GM12878 (cell line): ENCODE results near the gene AANAT. TPM values are rescaled to one million over a fixed set of nuclear protein-coding genes. Genes with fewer than 3 reads are reported as not detected.

Source experiments
- ATAC-seq: fragments of 200-7000 bp; cut with Tn5 transposase; 3 replicates; pipeline ENCODE4 v1.9.1; 2020; ENCODE audit warnings: mild to moderate bottlenecking, moderate library complexity
- BruUV-seq: library from RNA; stranded (reverse); fragments of 400-500 nt; replicated peaks from 2 replicates; lab custom pipeline; 2021; lab: Mats Ljungman, UMichigan
- CTCF ChIA-PET: fragments of 300-600 bp; sonication (Branson Sonifier 250); formaldehyde crosslinking; extraction: SDS; loops from one replicate; lab custom pipeline; 2021; ENCODE audit warnings: inconsistent platforms; lab: Yijun Ruan, JAX
- POLR2A ChIA-PET: fragments of 350-600 bp; formaldehyde crosslinking; extraction: SDS; loops from one replicate; lab custom pipeline; 2021; ENCODE audit warnings: inconsistent platforms; lab: Charles Lee
- RAD21 ChIA-PET: fragments of 300-600 bp; sonication (Branson Sonifier 250); formaldehyde crosslinking; loops from one replicate; lab custom pipeline; 2023; ENCODE audit warnings: antibody characterized with exemption; ENCODE audit not compliant: unreplicated experiment; lab: Charles Lee
- SMC1A ChIA-PET: fragments of 300-600 bp; sonication (Branson Sonifier 250); formaldehyde crosslinking; loops from one replicate; lab custom pipeline; 2023; ENCODE audit not compliant: unreplicated experiment, uncharacterized antibody; lab: Charles Lee
- DNase-seq: peaks from one replicate; pipeline ENCODE4 v3.0.0-alpha.2; 2011; ENCODE audit warnings: low read depth, low spot score
- FAIRE-seq: peaks from 3 replicates; lab custom pipeline; 2011; peaks lifted over from hg19 to GRCh38; lab: Jason Lieb, UNC
- H2AFZ ChIP-seq: 2 replicates; pipeline ENCODE4 v1.6.0; 2011; ENCODE audit warnings: low read depth, low read length, control low read depth; ENCODE audit not compliant: control insufficient read depth
- H3K27ac ChIP-seq: 2 replicates; pipeline ENCODE4 v1.5.1; 2011; ENCODE audit warnings: control low read depth; ENCODE audit not compliant: control insufficient read depth, insufficient read depth
- H3K27me3 ChIP-seq, 2 experiments: replicated peaks in 1 of 2; 2 replicates each; pipeline versions ENCODE4 v1.6.0 to v1.6.1; 2011; ENCODE audit warnings: low read length in 1 of 2; ENCODE audit not compliant: control insufficient read depth in 2 of 2, insufficient read depth in 2 of 2
- H3K36me3 ChIP-seq, 2 experiments: 2 replicates each; pipeline ENCODE4 v1.5.1; 2011; ENCODE audit warnings: low read length in 1 of 2; ENCODE audit not compliant: control insufficient read depth in 2 of 2, insufficient read depth in 2 of 2
- H3K4me1 ChIP-seq: 2 replicates; pipeline ENCODE4 v1.6.1; 2011; ENCODE audit warnings: mild to moderate bottlenecking, low read length, moderate library complexity, mixed read lengths; ENCODE audit not compliant: control insufficient read depth, insufficient read depth
- H3K4me2 ChIP-seq: 2 replicates; pipeline ENCODE4 v1.6.0; 2011; ENCODE audit warnings: control low read depth; ENCODE audit not compliant: control insufficient read depth, insufficient read depth
- H3K4me3 ChIP-seq: fragments of 200-600 bp; sonication (generic); 2 replicates; pipeline ENCODE4 v1.5.1; 2016
- H3K79me2 ChIP-seq: 2 replicates; pipeline ENCODE4 v1.6.0; 2011; ENCODE audit warnings: low read length; ENCODE audit not compliant: control insufficient read depth, insufficient read depth
- H3K9ac ChIP-seq: 2 replicates; pipeline ENCODE4 v1.8.0; 2011; ENCODE audit warnings: low read length, control low read depth, mixed read lengths; ENCODE audit not compliant: control insufficient read depth, insufficient read depth
- H3K9me3 ChIP-seq: replicated peaks from 3 replicates; pipeline ENCODE4 v1.5.1; 2011; ENCODE audit warnings: mild to moderate bottlenecking, low read length; ENCODE audit not compliant: control insufficient read depth, insufficient read depth
- H4K20me1 ChIP-seq: 2 replicates; pipeline ENCODE4 v1.6.0; 2011; ENCODE audit not compliant: control insufficient read depth, insufficient read depth
- EP300 ChIP-seq, 2 experiments: fragments of 150-350 bp in 1 of 2; IDR thresholded peaks; 2 replicates each; pipeline ENCODE4 v1.6.1; 2011 to 2012; ENCODE audit warnings: low read depth in 2 of 2, low read length in 2 of 2, borderline replicate concordance in 1 of 2, improper control_type of control experiment in 1 of 2, inconsistent platforms in 1 of 2; ENCODE audit not compliant: control insufficient read depth in 1 of 2
- HDAC2 ChIP-seq: fragments of 200-600 bp; sonication (generic); IDR thresholded peaks from 2 replicates; pipeline ENCODE4 v1.6.1; 2017
- MEF2B ChIP-seq: fragments of 450-650 bp; IDR thresholded peaks from 2 replicates; pipeline ENCODE4 v1.6.1; 2018; ENCODE audit warnings: mild to moderate bottlenecking, moderate library complexity; ENCODE audit not compliant: partially characterized antibody, poor library complexity, severe bottlenecking
- MYB ChIP-seq: fragments of 150-350 bp; IDR thresholded peaks from 2 replicates; pipeline ENCODE4 v1.6.1; 2014; ENCODE audit warnings: mild to moderate bottlenecking, low read depth, low read length, borderline replicate concordance
- PML ChIP-seq: IDR thresholded peaks from 2 replicates; pipeline ENCODE4 v1.6.1; 2012; ENCODE audit warnings: low read length, inconsistent platforms
- RAD21 ChIP-seq: IDR thresholded peaks from 2 replicates; pipeline ENCODE4 v1.6.1; 2011; ENCODE audit warnings: mild to moderate bottlenecking, low read depth, low read length, moderate library complexity; ENCODE audit not compliant: insufficient read depth
- STAT3 ChIP-seq: IDR thresholded peaks from 2 replicates; pipeline ENCODE4 v1.6.1; 2011; ENCODE audit warnings: low read depth, low read length, improper control_type of control experiment
- TARDBP ChIP-seq: IDR thresholded peaks from 2 replicates; pipeline ENCODE4 v1.6.1; 2016; ENCODE audit warnings: borderline replicate concordance
- TCF7 ChIP-seq: IDR thresholded peaks from 2 replicates; pipeline ENCODE4 v1.6.1; 2014; ENCODE audit warnings: antibody characterized with exemption, borderline replicate concordance
- WGBS: methylation state at CpG from one replicate; pipeline ENCODE4 v1.1.6; 2016; ENCODE audit warnings: low lambda C conversion rate; ENCODE audit not compliant: insufficient replicate concordance, insufficient coverage; ENCODE audit errors: missing lambda C conversion rate; 5-methylcytosine and 5-hydroxymethylcytosine counted together
- in situ Hi-C: fragments of 300-500 bp; cut with MboI; formaldehyde crosslinking; loops from 9 replicates; pipeline ENCODE4 v1.14.3; 2018; ENCODE audit warnings: mixed read lengths
- intact Hi-C: fragments of 100-400 bp; cut with micrococcal nuclease; formaldehyde crosslinking; loops from one replicate; pipeline ENCODE4 v1.14.2; 2022; ENCODE audit not compliant: unreplicated experiment
- polyA plus RNA-seq, 11 experiments: library from polyadenylated mRNA; depleted of rRNA in 4 of 11; unstranded in 6 of 11; stranded (reverse) in 5 of 11; fragments of >200 nt; fragmentation: Nextera tagmentation in 4 of 11; fragmentation: Illumina TruSeq in 1 of 11; extraction: Ambion mirVana in 4 of 11; extraction: Trizol in 1 of 11; gene quantifications; 1 replicate in 1 of 11; 2 replicates in 10 of 11; pipeline versions ENCODE4 v1.2.1 to v1.2.3, GENCODE V29; 2011 to 2016; ENCODE audit warnings: inconsistent platforms in 2 of 11, missing spikeins in 2 of 11, low read depth in 1 of 11
- total RNA-seq, 4 experiments: library from RNA; depleted of rRNA in 3 of 4; stranded (reverse); fragments of >200 nt in 3 of 4; fragmentation: Illumina TruSeq in 1 of 4; extraction: Trizol in 1 of 4; gene quantifications; 2 replicates each; pipeline versions ENCODE4 v1.2.1 to v1.2.3, GENCODE V29; 2013 to 2021
- TF ChIP-seq, protein P1 (sequence below), 3 experiments: IDR thresholded peaks in 2 of 3; conservative IDR thresholded peaks in 1 of 3; 2 replicates each; pipeline ENCODE4 v1.5.1; 2011; ENCODE audit warnings: low read depth in 3 of 3, low read length in 3 of 3, mild to moderate bottlenecking in 3 of 3, control low read depth in 2 of 3, moderate library complexity in 2 of 3, inconsistent platforms in 1 of 3, mixed read lengths in 1 of 3; ENCODE audit not compliant: control insufficient read depth in 2 of 3, insufficient read depth in 1 of 3; ENCODE audit errors: extremely low read depth in 1 of 3
- TF ChIP-seq, protein P2 (sequence below): IDR thresholded peaks from 2 replicates; pipeline ENCODE4 v1.6.1; 2012; ENCODE audit warnings: mild to moderate bottlenecking, low read depth, low read length
- TF ChIP-seq, protein P3 (sequence below): fragments of 450-650 bp; IDR thresholded peaks from 2 replicates; pipeline ENCODE4 v1.6.1; 2016; ENCODE audit warnings: mild to moderate bottlenecking
- TF ChIP-seq, protein P4 (sequence below): fragments of 450-650 bp; IDR thresholded peaks from 2 replicates; pipeline ENCODE4 v1.6.1; 2017; ENCODE audit warnings: mild to moderate bottlenecking, moderate library complexity

Gene AANAT
- total and polyA plus RNA-seq, 10 of the 15 experiments (the other 5 are each of a cell fraction or from before 2014, with no cell fraction given): 0.23 TPM; not detected in 9

DNA sequence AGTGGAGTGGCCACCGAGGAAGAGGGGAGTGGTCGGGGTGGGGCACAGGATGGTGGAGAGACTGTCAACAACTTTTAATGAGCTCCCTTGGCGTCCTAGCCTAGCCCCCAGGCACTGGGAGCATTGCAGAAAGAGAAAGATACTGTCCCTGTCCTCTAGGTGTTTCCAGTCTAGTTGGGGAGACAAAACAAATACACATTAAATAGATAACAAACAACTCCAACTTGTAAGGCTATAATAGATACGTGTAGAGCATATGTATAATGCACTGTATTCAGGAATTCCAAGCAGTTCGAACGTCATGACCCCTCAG lies 14.0 kb upstream of the AANAT start:
- TF ChIP-seq TARDBP (no peak), PML (no peak), MYB (no peak), MEF2B (peak; percentile 2), STAT3 (no peak), HDAC2 (0 out of 2 replicates have a peak, but pooled peaks have one; percentile 8), TCF7 (no peak), EP300 (IDR thresholded peaks at IDR 0.05; ENCODE audit: borderline replicate concordance in 1 of 2, control insufficient read depth in 1 of 2, low read depth in 2 of 2, low read length in 2 of 2) (no peak), RAD21 (no peak)
- TF ChIP-seq, protein P1, sequence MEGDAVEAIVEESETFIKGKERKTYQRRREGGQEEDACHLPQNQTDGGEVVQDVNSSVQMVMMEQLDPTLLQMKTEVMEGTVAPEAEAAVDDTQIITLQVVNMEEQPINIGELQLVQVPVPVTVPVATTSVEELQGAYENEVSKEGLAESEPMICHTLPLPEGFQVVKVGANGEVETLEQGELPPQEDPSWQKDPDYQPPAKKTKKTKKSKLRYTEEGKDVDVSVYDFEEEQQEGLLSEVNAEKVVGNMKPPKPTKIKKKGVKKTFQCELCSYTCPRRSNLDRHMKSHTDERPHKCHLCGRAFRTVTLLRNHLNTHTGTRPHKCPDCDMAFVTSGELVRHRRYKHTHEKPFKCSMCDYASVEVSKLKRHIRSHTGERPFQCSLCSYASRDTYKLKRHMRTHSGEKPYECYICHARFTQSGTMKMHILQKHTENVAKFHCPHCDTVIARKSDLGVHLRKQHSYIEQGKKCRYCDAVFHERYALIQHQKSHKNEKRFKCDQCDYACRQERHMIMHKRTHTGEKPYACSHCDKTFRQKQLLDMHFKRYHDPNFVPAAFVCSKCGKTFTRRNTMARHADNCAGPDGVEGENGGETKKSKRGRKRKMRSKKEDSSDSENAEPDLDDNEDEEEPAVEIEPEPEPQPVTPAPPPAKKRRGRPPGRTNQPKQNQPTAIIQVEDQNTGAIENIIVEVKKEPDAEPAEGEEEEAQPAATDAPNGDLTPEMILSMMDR (IDR thresholded peaks at IDR 0.05 in 2 of 3, conservative IDR thresholded peaks at IDR 0.05 in 1 of 3; ENCODE audit: control insufficient read depth in 2 of 3, extremely low read depth in 1 of 3, insufficient read depth in 1 of 3, low read depth in 3 of 3, low read length in 3 of 3): no peak
- TF ChIP-seq, protein P2, sequence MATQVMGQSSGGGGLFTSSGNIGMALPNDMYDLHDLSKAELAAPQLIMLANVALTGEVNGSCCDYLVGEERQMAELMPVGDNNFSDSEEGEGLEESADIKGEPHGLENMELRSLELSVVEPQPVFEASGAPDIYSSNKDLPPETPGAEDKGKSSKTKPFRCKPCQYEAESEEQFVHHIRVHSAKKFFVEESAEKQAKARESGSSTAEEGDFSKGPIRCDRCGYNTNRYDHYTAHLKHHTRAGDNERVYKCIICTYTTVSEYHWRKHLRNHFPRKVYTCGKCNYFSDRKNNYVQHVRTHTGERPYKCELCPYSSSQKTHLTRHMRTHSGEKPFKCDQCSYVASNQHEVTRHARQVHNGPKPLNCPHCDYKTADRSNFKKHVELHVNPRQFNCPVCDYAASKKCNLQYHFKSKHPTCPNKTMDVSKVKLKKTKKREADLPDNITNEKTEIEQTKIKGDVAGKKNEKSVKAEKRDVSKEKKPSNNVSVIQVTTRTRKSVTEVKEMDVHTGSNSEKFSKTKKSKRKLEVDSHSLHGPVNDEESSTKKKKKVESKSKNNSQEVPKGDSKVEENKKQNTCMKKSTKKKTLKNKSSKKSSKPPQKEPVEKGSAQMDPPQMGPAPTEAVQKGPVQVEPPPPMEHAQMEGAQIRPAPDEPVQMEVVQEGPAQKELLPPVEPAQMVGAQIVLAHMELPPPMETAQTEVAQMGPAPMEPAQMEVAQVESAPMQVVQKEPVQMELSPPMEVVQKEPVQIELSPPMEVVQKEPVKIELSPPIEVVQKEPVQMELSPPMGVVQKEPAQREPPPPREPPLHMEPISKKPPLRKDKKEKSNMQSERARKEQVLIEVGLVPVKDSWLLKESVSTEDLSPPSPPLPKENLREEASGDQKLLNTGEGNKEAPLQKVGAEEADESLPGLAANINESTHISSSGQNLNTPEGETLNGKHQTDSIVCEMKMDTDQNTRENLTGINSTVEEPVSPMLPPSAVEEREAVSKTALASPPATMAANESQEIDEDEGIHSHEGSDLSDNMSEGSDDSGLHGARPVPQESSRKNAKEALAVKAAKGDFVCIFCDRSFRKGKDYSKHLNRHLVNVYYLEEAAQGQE: no peak
- TF ChIP-seq, protein P3, sequence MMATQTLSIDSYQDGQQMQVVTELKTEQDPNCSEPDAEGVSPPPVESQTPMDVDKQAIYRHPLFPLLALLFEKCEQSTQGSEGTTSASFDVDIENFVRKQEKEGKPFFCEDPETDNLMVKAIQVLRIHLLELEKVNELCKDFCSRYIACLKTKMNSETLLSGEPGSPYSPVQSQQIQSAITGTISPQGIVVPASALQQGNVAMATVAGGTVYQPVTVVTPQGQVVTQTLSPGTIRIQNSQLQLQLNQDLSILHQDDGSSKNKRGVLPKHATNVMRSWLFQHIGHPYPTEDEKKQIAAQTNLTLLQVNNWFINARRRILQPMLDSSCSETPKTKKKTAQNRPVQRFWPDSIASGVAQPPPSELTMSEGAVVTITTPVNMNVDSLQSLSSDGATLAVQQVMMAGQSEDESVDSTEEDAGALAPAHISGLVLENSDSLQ: no peak
- TF ChIP-seq, protein P4, sequence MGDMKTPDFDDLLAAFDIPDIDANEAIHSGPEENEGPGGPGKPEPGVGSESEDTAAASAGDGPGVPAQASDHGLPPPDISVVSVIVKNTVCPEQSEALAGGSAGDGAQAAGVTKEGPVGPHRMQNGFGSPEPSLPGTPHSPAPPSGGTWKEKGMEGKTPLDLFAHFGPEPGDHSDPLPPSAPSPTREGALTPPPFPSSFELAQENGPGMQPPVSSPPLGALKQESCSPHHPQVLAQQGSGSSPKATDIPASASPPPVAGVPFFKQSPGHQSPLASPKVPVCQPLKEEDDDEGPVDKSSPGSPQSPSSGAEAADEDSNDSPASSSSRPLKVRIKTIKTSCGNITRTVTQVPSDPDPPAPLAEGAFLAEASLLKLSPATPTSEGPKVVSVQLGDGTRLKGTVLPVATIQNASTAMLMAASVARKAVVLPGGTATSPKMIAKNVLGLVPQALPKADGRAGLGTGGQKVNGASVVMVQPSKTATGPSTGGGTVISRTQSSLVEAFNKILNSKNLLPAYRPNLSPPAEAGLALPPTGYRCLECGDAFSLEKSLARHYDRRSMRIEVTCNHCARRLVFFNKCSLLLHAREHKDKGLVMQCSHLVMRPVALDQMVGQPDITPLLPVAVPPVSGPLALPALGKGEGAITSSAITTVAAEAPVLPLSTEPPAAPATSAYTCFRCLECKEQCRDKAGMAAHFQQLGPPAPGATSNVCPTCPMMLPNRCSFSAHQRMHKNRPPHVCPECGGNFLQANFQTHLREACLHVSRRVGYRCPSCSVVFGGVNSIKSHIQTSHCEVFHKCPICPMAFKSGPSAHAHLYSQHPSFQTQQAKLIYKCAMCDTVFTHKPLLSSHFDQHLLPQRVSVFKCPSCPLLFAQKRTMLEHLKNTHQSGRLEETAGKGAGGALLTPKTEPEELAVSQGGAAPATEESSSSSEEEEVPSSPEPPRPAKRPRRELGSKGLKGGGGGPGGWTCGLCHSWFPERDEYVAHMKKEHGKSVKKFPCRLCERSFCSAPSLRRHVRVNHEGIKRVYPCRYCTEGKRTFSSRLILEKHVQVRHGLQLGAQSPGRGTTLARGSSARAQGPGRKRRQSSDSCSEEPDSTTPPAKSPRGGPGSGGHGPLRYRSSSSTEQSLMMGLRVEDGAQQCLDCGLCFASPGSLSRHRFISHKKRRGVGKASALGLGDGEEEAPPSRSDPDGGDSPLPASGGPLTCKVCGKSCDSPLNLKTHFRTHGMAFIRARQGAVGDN: no peak
- TF ChIP-seq, all 136 proteins: peak for 2
- in situ Hi-C loops (no loop called here), intact Hi-C loops (no loop called here)
- no peak for FAIRE-seq
- Histone ChIP-seq H3K4me2 (no peak overlapping the region), H3K9me3 (no peaks in the 10 kb centered on the region), H3K4me3 (no peak overlapping the region), H2AFZ (peak overlapping the region; percentile 21; the same call in 1 of the 2 replicates), H3K4me1 (peaks cover 5% of the 10 kb centered on the region), H3K79me2 (peaks cover 42% of the 10 kb centered on the region), H4K20me1 (0 out of 2 replicates have a peak, but pooled peaks cover 2% of the 10 kb centered on the region), H3K27me3 (no peaks in the 10 kb centered on the region), H3K27ac (no peak overlapping the region), H3K36me3 (no peaks in the 10 kb centered on the region), H3K9ac (no peak overlapping the region)
- ChIA-PET RAD21 (no interaction called here), SMC1A (interaction anchor here (1.0 to 2.5 kb wide), 7 partner anchors 8 to 218 kb away, joined by 3 to 7 read pairs (median 3); partner anchors contain the start of gene RHBDF2), CTCF (interaction anchor here (0.6 to 2.0 kb wide), 9 partner anchors 8 to 130 kb away, joined by 3 to 9 read pairs (median 4); partner anchors contain the start of gene PRPSAP1), POLR2A (interaction anchor here (0.6 to 1.1 kb wide), 4 partner anchors 8 to 46 kb away, joined by 3 to 9 read pairs (median 3); no protein-coding TSS in a partner anchor)
- ATAC-seq: no peak
- BruUV-seq: no TSS peak
- WGBS: 20% methylated on average over 6 of the region's 6 CpGs
- no peak for DNase-seq
